Caki2 (cell line): ENCODE data around the gene LIN7B. TPM values are rescaled to one million over a fixed set of nuclear protein-coding genes. Genes with fewer than 3 reads are reported as not detected.
"Not testable (repeated sequence)": the region's sequence is repeated elsewhere in the genome, so short reads cannot be mapped to it uniquely, and the experiment has no call there.

Experiments
- DNase-seq: peaks from one replicate; pipeline ENCODE4 v3.0.0-alpha.2; 2015; ENCODE audit warnings: low read depth
- in situ Hi-C: cut with HindIII; loops from 2 replicates; pipeline ENCODE4 v1.10.0; 2016; ENCODE audit warnings: low sequenced_read_pairs, low pct_unique_long_range_greater_than_20kb, mixed read lengths
- total RNA-seq: library from RNA; depleted of rRNA; stranded (reverse); fragments of >200 nt; shearing (Covaris generic); gene quantifications from 2 replicates; pipeline ENCODE4 v1.2.3, GENCODE V29; 2014; ENCODE audit warnings: low replicate concordance; rRNA removed

LIN7B gene, protein sequence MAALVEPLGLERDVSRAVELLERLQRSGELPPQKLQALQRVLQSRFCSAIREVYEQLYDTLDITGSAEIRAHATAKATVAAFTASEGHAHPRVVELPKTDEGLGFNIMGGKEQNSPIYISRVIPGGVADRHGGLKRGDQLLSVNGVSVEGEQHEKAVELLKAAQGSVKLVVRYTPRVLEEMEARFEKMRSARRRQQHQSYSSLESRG
- total RNA-seq = 6.1 and 9.7 TPM in 2 replicates

GRCh38 chr19:49113762-49114629 is at the start of gene LIN7B:
Gene LIN7B, plus strand, starts transcription at chr19:49114370. Its CDS starts 35 bp downstream, at chr19:49114405.
- DNase-seq = peak; percentile 87
- in situ Hi-C loops = no loop called here

GRCh38 chr19:49064768-49065611 is 49.2 kb upstream of the LIN7B start, which contains the start of gene NTF4:
Gene NTF4, minus strand, starts transcription at chr19:49064818. Its CDS starts 2,821 bp downstream, at chr19:49061997.
- DNase-seq = peak; percentile 44
- in situ Hi-C loops = no loop called here

- in situ Hi-C loops = no loop called here
These were observed 48.2 kb upstream of the LIN7B start for GRCh38 chr19:49065905-49066512.

DNA sequence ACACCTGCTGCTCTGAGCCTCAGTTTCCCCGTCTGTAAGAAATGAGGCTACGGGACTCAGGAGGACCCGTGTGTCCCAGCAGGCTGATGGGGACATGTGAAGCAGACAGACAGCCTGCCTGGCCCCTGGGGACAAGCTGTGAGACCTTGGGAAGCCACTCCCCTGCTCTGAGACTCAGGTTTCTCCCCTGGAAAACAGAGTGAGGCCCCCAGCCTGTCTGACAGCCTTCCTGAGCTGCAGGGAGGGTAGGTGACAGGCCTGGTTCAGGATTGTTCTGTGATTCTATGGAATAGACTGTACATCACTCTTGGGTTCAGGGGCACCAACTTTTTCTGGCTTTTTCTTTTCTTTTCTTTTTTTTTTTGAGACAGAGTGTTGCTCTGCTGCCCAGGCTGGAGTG is 46.6 kb upstream of the LIN7B start:
- in situ Hi-C loops = no loop called here
- DNase-seq = no peak

More at GRCh38 chr19:49065905-49066512, 48.2 kb upstream of the LIN7B start:
- no peak for DNase-seq

GRCh38 chr19:49069026-49069425 is 45.1 kb upstream of the LIN7B start:
- no peak for DNase-seq
- in situ Hi-C loops = no loop called here

- DNase-seq = no peak
- in situ Hi-C loops = no loop called here
These were observed 43.8 kb upstream of the LIN7B start for GRCh38 chr19:49070416-49070815.

DNA sequence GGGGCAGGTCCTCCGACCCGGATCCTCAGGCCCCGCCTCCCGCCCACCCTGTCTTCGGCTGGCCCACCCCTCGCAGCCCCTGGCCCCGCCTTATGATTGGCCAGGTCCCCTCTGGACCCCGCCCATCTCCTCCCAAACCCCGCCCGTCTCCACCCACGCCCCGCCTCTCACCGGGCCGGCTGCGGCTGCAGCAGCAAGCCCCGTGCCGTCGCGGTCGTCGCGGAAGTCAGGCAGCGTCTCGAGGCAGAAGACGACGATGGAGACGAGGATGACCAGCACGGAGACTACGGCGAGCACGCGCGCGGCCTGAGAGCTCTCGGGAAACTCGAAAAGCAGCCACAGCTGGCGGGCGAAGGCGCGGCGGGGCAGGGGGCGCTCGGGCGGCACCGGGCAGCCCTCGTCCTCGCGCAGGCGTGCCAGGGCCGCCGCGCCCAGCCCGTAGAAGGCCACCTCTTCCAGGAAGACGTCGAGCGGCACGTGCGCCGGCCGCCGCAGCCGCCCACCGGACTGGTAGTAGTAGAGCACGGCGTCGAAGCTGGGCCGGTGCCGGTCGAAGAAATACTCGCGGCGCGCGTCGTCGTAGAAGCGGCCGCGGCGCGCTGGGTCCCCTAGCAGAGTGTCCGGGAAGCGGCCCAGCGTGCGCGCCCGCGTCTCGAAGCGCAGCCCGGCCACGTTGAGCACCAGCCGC is 42.2 kb upstream of the LIN7B start:
- no peak for DNase-seq
- in situ Hi-C loops = no loop called here

GRCh38 chr19:49073514-49074378 is 40.4 kb upstream of the LIN7B start:
- in situ Hi-C loops = no loop called here
- no peak for DNase-seq

GRCh38 chr19:49074869-49075268 is 39.3 kb upstream of the LIN7B start:
- DNase-seq = peak; percentile 64
- in situ Hi-C loops = not testable (repeated sequence)

GRCh38 chr19:49080392-49080791 is 33.8 kb upstream of the LIN7B start:
- in situ Hi-C loops = no loop called here
- no peak for DNase-seq

DNA sequence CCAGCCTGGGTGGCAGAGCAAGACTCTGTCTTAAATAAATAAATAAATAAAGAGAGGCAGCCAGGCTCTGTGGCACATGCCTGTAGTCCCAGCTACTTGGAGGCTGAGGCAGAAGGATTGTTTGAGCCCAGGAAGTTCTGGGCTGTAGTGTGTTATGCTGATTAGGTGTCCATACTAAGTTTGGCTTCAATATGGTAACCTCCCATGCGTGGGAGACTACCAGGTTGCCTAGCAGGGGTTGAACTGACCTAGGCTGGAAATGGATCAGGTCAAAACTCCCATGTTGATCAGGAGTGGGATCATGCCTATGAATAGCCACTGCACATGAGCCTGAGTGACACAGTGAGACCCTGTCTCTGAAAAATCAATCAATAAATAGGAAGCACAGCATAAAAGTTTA is 32.9 kb upstream of the LIN7B start:
- in situ Hi-C loops = no loop called here
- DNase-seq = no peak

DNA sequence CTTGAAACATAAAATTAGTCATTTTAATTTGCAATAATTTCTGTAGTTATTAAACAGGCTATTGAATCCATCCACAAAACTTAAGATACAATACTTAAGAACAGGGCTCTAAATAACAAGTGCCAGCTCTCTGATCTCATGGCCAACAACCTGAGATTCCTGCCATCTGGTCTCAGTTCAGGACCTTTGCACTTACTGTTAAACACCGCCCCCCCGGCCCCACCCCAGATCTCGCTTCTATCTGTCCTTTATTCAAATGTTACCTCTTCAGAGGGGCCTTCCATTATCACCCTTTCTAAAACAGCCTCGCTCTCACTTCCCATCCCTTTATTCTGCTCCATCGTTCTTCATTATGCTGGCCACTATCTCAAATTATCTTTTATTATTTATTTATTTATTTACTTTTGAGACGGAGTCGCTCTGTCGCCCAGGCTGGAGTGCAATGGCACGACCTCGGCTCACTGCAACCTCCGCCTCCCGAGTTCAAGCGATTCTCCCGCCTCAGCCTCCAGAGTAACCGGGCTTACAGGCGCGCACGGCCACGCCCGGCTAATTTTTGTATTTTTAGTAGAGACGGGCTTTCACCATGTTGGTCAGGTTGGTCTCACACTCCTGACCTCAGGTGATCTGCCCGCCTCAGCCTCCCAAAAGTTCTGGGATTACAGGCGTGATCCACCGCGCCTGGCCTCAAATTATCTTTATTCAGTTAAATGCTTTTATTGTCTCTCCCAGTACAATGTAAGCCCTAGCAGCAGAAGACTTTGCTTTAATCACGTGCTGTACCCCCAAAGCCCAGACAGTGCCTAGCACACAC is 29.8 kb upstream of the LIN7B start:
- in situ Hi-C loops = no loop called here
- DNase-seq = no peak

GRCh38 chr19:49085020-49085867 is 28.9 kb upstream of the LIN7B start, which contains the start of gene SNRNP70:
Gene SNRNP70, plus strand, starts transcription at chr19:49085451. Its CDS starts 964 bp downstream, at chr19:49086415.
- DNase-seq = peak; percentile 99
- in situ Hi-C loops = no loop called here

DNA sequence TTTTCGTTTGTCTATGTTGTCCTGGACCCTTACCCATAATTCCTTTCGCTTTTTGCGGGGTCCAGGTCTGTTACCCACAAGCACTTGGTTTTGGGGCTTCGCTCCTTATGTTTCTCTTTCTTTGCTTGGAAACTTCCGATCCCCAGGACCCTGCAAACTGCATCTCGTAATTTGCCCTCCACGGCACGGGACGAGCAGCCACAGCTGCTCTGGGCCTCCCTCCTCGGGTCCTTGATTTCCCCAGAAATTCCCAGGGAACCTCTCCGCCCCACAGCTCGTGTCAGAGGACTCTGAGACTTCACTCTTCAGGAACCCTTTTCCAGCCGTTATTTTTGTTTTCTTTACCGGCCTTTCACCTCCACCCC is 28.3 kb upstream of the LIN7B start:
- in situ Hi-C loops = no loop called here
- DNase-seq = peak; percentile 29

GRCh38 chr19:49086296-49086695 is 27.9 kb upstream of the LIN7B start:
- in situ Hi-C loops = no loop called here
- no peak for DNase-seq
